ENCODE results near the gene ZBTB21. TPM values are rescaled to one million over a fixed set of nuclear protein-coding genes. Genes with fewer than 3 reads are reported as not detected.

Gene ZBTB21
- total and polyA plus RNA-seq, 2 of the 8 experiments (the other 6 are each of a cell fraction or from before 2014, with no cell fraction given): 3.9 to 17.8 TPM

DNA sequence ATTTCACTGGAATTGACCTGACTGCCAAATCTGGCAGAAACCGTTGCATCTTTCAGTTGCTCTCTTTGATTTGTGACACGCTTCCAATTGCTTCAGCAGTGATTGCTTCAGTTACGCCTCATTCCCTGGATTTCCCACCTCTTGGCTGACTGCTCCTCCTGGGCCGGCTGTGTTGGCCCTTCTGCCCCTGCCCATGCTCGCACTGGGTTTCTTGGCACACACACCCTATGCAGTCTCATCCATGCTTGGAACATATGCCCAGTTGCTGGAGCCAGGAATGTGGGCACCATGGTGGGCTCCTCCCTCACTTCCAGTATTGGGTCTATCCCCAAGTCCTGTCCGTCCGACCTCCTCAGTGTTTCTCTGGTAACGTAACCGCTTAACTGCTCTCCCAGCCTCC lies 2.2 kb upstream of the ZBTB21 start (continued):
- TF ChIP-seq, protein P1, sequence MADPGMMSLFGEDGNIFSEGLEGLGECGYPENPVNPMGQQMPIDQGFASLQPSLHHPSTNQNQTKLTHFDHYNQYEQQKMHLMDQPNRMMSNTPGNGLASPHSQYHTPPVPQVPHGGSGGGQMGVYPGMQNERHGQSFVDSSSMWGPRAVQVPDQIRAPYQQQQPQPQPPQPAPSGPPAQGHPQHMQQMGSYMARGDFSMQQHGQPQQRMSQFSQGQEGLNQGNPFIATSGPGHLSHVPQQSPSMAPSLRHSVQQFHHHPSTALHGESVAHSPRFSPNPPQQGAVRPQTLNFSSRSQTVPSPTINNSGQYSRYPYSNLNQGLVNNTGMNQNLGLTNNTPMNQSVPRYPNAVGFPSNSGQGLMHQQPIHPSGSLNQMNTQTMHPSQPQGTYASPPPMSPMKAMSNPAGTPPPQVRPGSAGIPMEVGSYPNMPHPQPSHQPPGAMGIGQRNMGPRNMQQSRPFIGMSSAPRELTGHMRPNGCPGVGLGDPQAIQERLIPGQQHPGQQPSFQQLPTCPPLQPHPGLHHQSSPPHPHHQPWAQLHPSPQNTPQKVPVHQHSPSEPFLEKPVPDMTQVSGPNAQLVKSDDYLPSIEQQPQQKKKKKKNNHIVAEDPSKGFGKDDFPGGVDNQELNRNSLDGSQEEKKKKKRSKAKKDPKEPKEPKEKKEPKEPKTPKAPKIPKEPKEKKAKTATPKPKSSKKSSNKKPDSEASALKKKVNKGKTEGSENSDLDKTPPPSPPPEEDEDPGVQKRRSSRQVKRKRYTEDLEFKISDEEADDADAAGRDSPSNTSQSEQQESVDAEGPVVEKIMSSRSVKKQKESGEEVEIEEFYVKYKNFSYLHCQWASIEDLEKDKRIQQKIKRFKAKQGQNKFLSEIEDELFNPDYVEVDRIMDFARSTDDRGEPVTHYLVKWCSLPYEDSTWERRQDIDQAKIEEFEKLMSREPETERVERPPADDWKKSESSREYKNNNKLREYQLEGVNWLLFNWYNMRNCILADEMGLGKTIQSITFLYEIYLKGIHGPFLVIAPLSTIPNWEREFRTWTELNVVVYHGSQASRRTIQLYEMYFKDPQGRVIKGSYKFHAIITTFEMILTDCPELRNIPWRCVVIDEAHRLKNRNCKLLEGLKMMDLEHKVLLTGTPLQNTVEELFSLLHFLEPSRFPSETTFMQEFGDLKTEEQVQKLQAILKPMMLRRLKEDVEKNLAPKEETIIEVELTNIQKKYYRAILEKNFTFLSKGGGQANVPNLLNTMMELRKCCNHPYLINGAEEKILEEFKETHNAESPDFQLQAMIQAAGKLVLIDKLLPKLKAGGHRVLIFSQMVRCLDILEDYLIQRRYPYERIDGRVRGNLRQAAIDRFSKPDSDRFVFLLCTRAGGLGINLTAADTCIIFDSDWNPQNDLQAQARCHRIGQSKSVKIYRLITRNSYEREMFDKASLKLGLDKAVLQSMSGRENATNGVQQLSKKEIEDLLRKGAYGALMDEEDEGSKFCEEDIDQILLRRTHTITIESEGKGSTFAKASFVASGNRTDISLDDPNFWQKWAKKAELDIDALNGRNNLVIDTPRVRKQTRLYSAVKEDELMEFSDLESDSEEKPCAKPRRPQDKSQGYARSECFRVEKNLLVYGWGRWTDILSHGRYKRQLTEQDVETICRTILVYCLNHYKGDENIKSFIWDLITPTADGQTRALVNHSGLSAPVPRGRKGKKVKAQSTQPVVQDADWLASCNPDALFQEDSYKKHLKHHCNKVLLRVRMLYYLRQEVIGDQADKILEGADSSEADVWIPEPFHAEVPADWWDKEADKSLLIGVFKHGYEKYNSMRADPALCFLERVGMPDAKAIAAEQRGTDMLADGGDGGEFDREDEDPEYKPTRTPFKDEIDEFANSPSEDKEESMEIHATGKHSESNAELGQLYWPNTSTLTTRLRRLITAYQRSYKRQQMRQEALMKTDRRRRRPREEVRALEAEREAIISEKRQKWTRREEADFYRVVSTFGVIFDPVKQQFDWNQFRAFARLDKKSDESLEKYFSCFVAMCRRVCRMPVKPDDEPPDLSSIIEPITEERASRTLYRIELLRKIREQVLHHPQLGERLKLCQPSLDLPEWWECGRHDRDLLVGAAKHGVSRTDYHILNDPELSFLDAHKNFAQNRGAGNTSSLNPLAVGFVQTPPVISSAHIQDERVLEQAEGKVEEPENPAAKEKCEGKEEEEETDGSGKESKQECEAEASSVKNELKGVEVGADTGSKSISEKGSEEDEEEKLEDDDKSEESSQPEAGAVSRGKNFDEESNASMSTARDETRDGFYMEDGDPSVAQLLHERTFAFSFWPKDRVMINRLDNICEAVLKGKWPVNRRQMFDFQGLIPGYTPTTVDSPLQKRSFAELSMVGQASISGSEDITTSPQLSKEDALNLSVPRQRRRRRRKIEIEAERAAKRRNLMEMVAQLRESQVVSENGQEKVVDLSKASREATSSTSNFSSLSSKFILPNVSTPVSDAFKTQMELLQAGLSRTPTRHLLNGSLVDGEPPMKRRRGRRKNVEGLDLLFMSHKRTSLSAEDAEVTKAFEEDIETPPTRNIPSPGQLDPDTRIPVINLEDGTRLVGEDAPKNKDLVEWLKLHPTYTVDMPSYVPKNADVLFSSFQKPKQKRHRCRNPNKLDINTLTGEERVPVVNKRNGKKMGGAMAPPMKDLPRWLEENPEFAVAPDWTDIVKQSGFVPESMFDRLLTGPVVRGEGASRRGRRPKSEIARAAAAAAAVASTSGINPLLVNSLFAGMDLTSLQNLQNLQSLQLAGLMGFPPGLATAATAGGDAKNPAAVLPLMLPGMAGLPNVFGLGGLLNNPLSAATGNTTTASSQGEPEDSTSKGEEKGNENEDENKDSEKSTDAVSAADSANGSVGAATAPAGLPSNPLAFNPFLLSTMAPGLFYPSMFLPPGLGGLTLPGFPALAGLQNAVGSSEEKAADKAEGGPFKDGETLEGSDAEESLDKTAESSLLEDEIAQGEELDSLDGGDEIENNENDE (IDR thresholded peaks at IDR 0.05; ENCODE audit: insufficient replicate concordance, low read length): no peak
- TF ChIP-seq HDAC6 (IDR thresholded peaks at IDR 0.05; ENCODE audit: low read depth, low read length) (no peak), CREB1 (IDR thresholded peaks at IDR 0.05) (no peak), TBP (IDR thresholded peaks at IDR 0.05; ENCODE audit: low read depth, low read length) (no peak), RAD21 (IDR thresholded peaks at IDR 0.05 in 1 of 2, conservative IDR thresholded peaks at IDR 0.05 in 1 of 2; ENCODE audit: low read depth in 2 of 2, low read length in 2 of 2) (no peak)
- TF ChIP-seq, protein P2, sequence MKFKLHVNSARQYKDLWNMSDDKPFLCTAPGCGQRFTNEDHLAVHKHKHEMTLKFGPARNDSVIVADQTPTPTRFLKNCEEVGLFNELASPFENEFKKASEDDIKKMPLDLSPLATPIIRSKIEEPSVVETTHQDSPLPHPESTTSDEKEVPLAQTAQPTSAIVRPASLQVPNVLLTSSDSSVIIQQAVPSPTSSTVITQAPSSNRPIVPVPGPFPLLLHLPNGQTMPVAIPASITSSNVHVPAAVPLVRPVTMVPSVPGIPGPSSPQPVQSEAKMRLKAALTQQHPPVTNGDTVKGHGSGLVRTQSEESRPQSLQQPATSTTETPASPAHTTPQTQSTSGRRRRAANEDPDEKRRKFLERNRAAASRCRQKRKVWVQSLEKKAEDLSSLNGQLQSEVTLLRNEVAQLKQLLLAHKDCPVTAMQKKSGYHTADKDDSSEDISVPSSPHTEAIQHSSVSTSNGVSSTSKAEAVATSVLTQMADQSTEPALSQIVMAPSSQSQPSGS (IDR thresholded peaks at IDR 0.05; ENCODE audit: low read length): no peak
